Bronchial epithelial cell (primary cell): Measurements from ENCODE around the gene ELOVL5. TPM values are rescaled to one million over a fixed set of nuclear protein-coding genes. Genes with fewer than 3 reads are reported as not detected.
A peak's percentile ranks its signal among the peaks of the same experiment; 100 is the strongest.

ENCODE experiments used
- DNase-seq: peaks from one replicate; pipeline ENCODE4 v3.0.0-alpha.2; 2010; ENCODE audit warnings: low read depth
- FAIRE-seq: peaks from 2 replicates; lab custom pipeline; 2011; peaks lifted over from hg19 to GRCh38; lab: Jason Lieb, UNC
- H3K27me3 ChIP-seq: 2 replicates; pipeline ENCODE4 v1.5.1; 2011; ENCODE audit warnings: low read length; ENCODE audit not compliant: control insufficient read depth, insufficient read depth
- H3K36me3 ChIP-seq: 2 replicates; pipeline ENCODE4 v1.5.1; 2011; ENCODE audit warnings: low read length; ENCODE audit not compliant: control insufficient read depth, insufficient read depth
- H3K4me3 ChIP-seq: 2 replicates; pipeline ENCODE4 v1.5.1; 2011; ENCODE audit warnings: mild to moderate bottlenecking, low read depth, low read length, control low read depth
- total RNA-seq: library from RNA; depleted of rRNA; stranded (reverse); fragments of >200 nt; gene quantifications from 2 replicates; pipeline ENCODE4 v1.2.1, GENCODE V29; 2014
- TF ChIP-seq, protein P1 (sequence below): IDR thresholded peaks from 2 replicates; pipeline ENCODE4 v1.5.1; 2011; ENCODE audit warnings: mild to moderate bottlenecking, moderate library complexity, low read length, control low read depth, inconsistent platforms; ENCODE audit not compliant: insufficient read depth, severe bottlenecking

The ELOVL5 gene
- total RNA-seq, 1 donor from 2014 or later = 42.1 TPM

DNA sequence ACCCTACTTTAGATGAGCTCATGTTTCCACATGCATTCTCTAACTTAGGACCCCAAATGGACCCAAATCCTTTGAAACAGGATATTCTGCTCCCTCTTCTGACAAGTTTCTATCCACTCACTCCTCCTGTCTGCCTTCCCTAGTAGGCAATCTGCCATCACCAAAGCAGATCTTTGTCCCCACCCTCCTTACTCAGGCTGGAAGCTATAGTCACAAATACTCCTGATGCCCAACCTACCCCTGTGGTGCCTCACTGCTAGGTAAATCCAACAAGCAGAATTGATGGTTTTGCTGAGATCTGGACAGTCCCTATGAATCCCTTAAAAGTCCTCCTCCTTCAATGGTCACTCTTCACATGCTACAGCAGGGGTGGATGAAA lies 21.7 kb downstream of the ELOVL5 start:
- DNase-seq = peak; percentile 81
- Histone ChIP-seq H3K36me3 (no peaks in the 10 kb centered on the region), H3K4me3 (no peak overlapping the region), H3K27me3 (no peaks in the 10 kb centered on the region)
- TF ChIP-seq, protein P1, sequence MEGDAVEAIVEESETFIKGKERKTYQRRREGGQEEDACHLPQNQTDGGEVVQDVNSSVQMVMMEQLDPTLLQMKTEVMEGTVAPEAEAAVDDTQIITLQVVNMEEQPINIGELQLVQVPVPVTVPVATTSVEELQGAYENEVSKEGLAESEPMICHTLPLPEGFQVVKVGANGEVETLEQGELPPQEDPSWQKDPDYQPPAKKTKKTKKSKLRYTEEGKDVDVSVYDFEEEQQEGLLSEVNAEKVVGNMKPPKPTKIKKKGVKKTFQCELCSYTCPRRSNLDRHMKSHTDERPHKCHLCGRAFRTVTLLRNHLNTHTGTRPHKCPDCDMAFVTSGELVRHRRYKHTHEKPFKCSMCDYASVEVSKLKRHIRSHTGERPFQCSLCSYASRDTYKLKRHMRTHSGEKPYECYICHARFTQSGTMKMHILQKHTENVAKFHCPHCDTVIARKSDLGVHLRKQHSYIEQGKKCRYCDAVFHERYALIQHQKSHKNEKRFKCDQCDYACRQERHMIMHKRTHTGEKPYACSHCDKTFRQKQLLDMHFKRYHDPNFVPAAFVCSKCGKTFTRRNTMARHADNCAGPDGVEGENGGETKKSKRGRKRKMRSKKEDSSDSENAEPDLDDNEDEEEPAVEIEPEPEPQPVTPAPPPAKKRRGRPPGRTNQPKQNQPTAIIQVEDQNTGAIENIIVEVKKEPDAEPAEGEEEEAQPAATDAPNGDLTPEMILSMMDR = no peak
- no peak for FAIRE-seq

DNA sequence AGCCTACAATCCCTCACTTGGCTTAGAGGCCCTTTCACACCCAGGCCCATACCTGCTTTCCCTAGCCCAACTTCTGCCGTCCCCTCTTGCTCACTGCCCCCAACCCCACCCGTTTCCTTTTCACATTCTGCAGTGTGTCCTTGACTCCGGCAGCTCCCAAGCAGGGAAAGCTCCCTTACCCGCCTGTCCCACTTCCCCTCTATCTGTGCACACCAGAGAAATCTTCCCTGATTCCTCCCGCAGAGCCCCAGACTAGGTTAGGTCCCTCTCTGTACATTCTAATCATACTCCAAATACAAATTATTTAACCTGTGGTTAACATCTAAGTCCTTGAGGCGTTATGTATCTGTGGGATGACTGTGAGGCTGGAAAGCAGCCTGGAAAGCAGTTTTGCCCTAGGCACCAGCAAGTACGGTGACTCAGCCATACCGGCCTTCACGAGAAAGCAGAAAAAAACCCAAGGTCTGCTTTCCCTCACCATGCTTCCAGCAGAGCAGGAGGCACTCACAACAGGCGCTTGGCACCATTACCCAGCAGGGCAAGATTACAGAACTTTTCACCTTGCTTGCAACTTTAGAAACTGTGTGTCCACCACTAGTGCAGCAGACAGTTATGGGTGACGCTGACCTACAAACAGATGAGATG lies 22.3 kb downstream of the ELOVL5 start:
- Histone ChIP-seq H3K36me3 (no peaks in the 10 kb centered on the region), H3K4me3 (no peak overlapping the region), H3K27me3 (no peaks in the 10 kb centered on the region)
- TF ChIP-seq, protein P1 = no peak
- peak; percentile 84 for FAIRE-seq
- DNase-seq = peak; percentile 99

DNA sequence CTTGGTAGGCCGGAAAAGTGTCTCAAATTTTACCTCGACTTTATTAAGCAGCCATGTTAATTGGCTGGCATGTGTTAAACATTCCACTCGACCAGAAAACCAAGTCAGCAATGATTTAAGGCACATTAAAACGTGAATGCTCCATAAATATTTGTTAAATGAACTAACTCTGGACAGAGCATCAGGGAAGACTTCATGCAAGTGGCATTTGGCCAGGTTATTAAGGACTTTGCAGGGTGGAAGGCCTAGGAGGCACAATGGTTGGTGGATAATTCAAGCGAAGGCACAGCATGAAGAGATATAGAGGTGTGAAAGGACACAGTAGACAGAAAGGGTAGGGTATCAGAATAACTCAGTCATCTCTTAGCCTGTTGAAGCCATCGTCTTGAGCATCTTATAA lies 23.0 kb downstream of the ELOVL5 start:
- DNase-seq = no peak
- TF ChIP-seq, protein P1 = no peak
- no peaks in the 10 kb centered on the region for H3K27me3 ChIP-seq
- no peak for FAIRE-seq
- no peak overlapping the region for H3K4me3 ChIP-seq
- H3K36me3 ChIP-seq = no peaks in the 10 kb centered on the region

DNA sequence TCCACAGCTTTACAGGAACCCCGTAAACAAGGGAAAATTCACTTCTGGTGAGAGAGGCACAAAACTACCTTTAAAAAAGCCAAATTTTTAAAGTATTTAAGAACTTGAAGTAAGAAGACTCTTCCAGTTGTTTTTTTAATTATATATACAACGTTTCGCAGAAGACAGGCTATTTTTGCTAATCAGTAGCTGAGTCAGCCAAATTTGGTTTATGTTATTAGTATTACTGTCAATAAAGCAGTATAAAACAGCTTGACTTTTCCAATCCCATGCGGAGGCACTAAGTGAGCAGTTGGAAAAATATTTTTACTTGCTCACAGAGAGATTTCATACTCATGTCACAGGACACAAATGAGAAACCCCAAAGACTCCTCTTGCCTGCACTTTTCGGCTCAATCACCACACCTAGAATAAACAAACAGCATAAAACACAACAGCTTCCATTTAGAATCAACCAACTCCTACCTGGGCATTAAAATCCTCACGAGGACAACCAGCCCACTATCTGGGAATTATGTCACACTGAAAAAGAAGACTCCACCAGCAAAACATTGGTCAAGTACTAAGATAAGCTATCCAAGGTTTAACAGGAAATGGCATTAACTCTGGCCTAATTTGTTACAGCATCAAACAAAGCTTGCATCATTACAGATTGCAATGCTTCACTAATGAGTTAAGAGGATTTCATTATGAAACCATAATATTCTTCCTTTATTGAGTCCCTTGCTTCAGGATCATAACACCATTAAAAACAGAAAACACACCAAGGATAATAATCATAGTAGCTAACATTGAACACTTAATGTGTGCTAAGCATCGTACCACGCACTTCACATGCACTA lies 26.3 kb downstream of the ELOVL5 start:
- TF ChIP-seq, protein P1 = no peak
- no peak for FAIRE-seq
- Histone ChIP-seq H3K4me3 (no peak overlapping the region), H3K36me3 (no peaks in the 10 kb centered on the region), H3K27me3 (no peaks in the 10 kb centered on the region)
- DNase-seq = peak; percentile 57

DNA sequence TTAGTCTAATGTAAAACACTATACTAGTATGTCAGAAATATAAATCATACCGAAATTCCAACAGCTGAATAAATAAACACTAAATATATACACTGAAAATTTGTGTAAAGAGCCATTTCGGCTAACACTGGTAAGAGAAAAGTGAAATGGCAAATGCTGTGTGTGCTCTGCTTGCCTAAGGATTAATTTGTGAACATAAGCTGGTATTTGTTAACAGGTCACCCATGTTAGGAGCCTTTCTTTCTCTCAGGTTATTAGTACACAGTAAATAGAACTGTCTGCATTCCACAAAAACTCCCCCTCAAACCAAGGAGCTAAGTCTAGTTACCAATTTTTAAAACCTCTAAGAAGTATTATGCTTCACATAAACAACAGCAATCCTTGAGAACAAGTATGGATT lies 27.0 kb downstream of the ELOVL5 start:
- TF ChIP-seq, protein P1 = no peak
- FAIRE-seq (no peak), DNase-seq (no peak)
- Histone ChIP-seq H3K27me3 (no peaks in the 10 kb centered on the region), H3K4me3 (no peak overlapping the region), H3K36me3 (no peaks in the 10 kb centered on the region)
